GM10248 (cell line): ENCODE data around the gene SIRT5.

Experiments used
- CTCF ChIA-PET: fragments of 300-600 bp; sonication (Branson Sonifier 250); formaldehyde crosslinking; extraction: SDS; loops from one replicate; lab custom pipeline; 2021; ENCODE audit warnings: antibody characterized with exemption; lab: Yijun Ruan, JAX
- POLR2A ChIA-PET: fragments of 350-650 bp; sonication (Branson Sonifier 250); formaldehyde crosslinking; extraction: SDS; loops from one replicate; lab custom pipeline; 2020; ENCODE audit warnings: antibody characterized with exemption; lab: Yijun Ruan, JAX
- DNase-seq: peaks from one replicate; pipeline ENCODE4 v3.0.0; 2012; ENCODE audit errors: extremely low spot score
- CTCF ChIP-seq: IDR thresholded peaks from 2 replicates; pipeline ENCODE4 v1.5.1; 2012; ENCODE audit warnings: mild to moderate bottlenecking, low read depth; ENCODE audit errors: extremely low read depth, missing control alignments, control extremely low read depth

Gene SIRT5

GRCh38 chr6:13653296-13653695 is 78.9 kb downstream of the SIRT5 start:
- ChIA-PET CTCF (interaction anchor here (1.5 to 2.7 kb wide), 3 partner anchors 27 to 38 kb away, joined by 3 to 10 read pairs (median 8); partner anchors contain the start of gene NOL7), POLR2A (no interaction called here)
- TF ChIP-seq CTCF, result no peak
- no peak for DNase-seq

GRCh38 chr6:13654496-13654895 is 80.1 kb downstream of the SIRT5 start:
- no peak for TF ChIP-seq CTCF
- ChIA-PET POLR2A (no interaction called here), CTCF (no interaction called here)
- DNase-seq, result no peak

- no peak for DNase-seq
- POLR2A ChIA-PET, result no interaction called here
- CTCF ChIA-PET, result no interaction called here
- no peak for TF ChIP-seq CTCF
These were observed 81.3 kb downstream of the SIRT5 start for GRCh38 chr6:13655700-13656099.

DNA sequence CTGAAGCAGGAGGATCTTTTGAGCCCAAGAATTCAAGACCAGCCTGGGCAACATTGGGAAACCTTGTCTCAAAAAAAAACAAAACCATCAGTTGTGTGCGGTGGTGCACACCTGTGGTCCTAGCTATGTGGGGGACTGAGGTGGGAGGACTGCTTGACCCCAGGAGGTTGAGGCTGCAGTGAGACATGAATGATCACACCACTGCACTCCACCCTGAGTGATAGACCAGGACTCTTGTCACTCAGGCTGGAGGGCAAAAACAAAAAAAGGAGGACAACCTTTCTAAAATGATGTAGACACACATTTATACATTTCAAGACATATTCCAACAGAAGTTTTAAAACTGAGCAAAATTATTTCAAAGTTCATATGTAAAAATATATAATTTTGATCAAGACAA is 85.9 kb downstream of the SIRT5 start:
- ChIA-PET CTCF (no interaction called here), POLR2A (interaction anchor here (0.6 kb wide), 1 partner anchor 33 kb away, joined by 11 read pairs; no protein-coding TSS in a partner anchor)
- TF ChIP-seq CTCF, result no peak
- no peak for DNase-seq

GRCh38 chr6:13660893-13661292 is 86.5 kb downstream of the SIRT5 start:
- CTCF ChIA-PET, result no interaction called here
- TF ChIP-seq CTCF, result no peak
- POLR2A ChIA-PET, result interaction anchor here (0.6 kb wide), 1 partner anchor 34 kb away, joined by 11 read pairs; no protein-coding TSS in a partner anchor
- no peak for DNase-seq

DNA sequence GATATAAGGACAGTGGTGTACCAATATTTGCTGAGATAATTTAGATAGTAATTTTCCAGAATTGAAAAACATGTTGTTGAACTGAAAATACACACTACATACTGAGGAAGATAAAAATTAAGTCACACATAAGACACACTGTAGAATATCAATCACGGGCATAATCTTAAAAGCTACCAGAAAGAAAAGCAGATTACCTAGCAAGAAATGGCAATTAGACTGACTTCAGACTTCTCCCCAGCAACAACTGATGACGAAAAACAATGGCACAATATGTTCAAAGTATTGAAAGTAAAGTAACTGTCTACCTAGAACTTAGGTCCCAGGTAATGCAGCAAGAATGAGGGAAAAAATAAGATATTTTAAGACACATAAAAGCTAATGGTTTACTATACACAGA is 87.2 kb downstream of the SIRT5 start:
- TF ChIP-seq CTCF, result no peak
- ChIA-PET CTCF (no interaction called here), POLR2A (no interaction called here)
- no peak for DNase-seq
